IMR-90 (cell line): ENCODE data around the gene GPR107. TPM values are rescaled to one million over a fixed set of nuclear protein-coding genes. Genes with fewer than 3 reads are reported as not detected.

Source experiments
- CTCF ChIP-seq: conservative IDR thresholded peaks from 2 replicates; pipeline ENCODE4 v1.5.1; 2012; ENCODE audit warnings: mild to moderate bottlenecking, low read depth, low read length, improper control_type of control experiment
- FOS ChIP-seq: fragments of 150-350 bp; IDR thresholded peaks from 2 replicates; pipeline ENCODE4 v1.6.1; 2016; ENCODE audit warnings: low read depth, low read length
- MAZ ChIP-seq: IDR thresholded peaks from 2 replicates; pipeline ENCODE4 v1.6.1; 2012; ENCODE audit warnings: low read depth, mild to moderate bottlenecking, low read length, improper control_type of control experiment, moderate library complexity, borderline replicate concordance
- NFE2L2 ChIP-seq: fragments of 150-350 bp; IDR thresholded peaks from 2 replicates; pipeline ENCODE4 v1.6.1; 2016; ENCODE audit warnings: low read depth, mild to moderate bottlenecking, low read length
- RFX5 ChIP-seq: IDR thresholded peaks from 2 replicates; pipeline ENCODE4 v1.8.0; 2012; ENCODE audit warnings: low read depth, mild to moderate bottlenecking, low read length, moderate library complexity
- polyA plus RNA-seq, 3 experiments: library from polyadenylated mRNA; depleted of rRNA; stranded (reverse); fragments of >200 nt; gene quantifications; 2 replicates each; pipeline ENCODE4 v1.2.3, GENCODE V29; 2012; ENCODE audit warnings: low replicate concordance in 1 of 3
- total RNA-seq: library from RNA; depleted of rRNA; stranded (reverse); fragments of >200 nt; gene quantifications from 2 replicates; pipeline ENCODE4 v1.2.3, GENCODE V29; 2012

Gene GPR107
- total and polyA plus RNA-seq, 2 of the 4 experiments (the other 2 are of a cell fraction): 16.7 to 21.6 TPM

- no peak for TF ChIP-seq CTCF
- TF ChIP-seq NFE2L2: no peak
- TF ChIP-seq MAZ: no peak
- TF ChIP-seq FOS: no peak
- TF ChIP-seq RFX5: no peak
These were observed 128.7 kb downstream of the GPR107 start (continued) for GRCh38 chr9:130182381-130182909.
